Measurements from ENCODE around the gene SSB.

DNA sequence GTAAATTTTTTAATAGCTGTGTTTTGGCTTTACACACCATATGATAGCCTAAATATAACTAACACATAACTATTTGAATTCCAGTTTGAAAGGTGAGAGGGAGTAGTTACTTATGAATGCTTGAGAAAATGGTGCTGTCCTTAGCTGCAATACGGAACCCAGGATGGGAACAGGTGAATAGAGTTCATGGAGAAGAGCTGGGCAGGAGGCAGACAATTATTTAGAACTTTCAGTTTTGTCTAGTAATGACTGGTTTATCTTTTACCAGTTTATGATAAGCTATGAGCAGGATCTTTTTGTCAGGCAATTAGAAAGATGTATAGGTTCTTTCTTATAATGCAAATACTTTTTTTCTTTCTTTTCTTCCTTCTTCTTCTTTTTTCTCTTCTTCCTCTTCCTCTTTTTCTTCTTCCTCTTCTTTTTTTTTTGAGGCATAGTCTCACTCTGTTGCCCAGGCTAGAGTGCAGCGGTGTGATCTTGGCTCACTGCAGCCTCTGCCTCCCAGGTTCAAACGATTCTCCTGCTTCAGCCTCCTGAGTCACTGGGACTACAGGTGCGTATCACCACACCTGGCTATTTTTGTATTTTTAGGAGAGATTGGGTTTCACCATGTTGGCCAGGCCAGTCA lies 54.5 kb downstream of the SSB start:
- TF ChIP-seq EZH2 (IDR thresholded peaks at IDR 0.05) (no peak), POLR2AphosphoS5 (IDR thresholded peaks at IDR 0.05; ENCODE audit: borderline replicate concordance, low read depth, low read length) (no peak), FOXP2 (optimal IDR thresholded peaks at IDR 0.05; ENCODE audit: control extremely low read depth, extremely low read length, insufficient read depth) (no peak)

All from SK-N-MC (cell line).